Activated T-cell treated with anti-CD3 and anti-CD28 coated beads for 1 hour (primary cell): ENCODE measurements around the gene ZGPAT.

Experiments used
- DNase-seq: peaks from one replicate; pipeline ENCODE4 v3.0.0-alpha.2; 2020; ENCODE audit warnings: low read depth

ZGPAT gene

GRCh38 chr20:63783970-63784369 is 76.1 kb downstream of the ZGPAT start:
- no peak for DNase-seq

GRCh38 chr20:63785691-63786131 is 77.9 kb downstream of the ZGPAT start:
- DNase-seq: no peak
